GM18868 (cell line): ENCODE measurements around the gene HS6ST3.

Experiments
- ATAC-seq: cut with Tn5 transposase; IDR thresholded peaks from one replicate; pipeline ENCODE4 v1.9.1; 2021; ENCODE audit warnings: mild to moderate bottlenecking, moderate library complexity; ENCODE audit not compliant: unreplicated experiment

HS6ST3 gene

DNA sequence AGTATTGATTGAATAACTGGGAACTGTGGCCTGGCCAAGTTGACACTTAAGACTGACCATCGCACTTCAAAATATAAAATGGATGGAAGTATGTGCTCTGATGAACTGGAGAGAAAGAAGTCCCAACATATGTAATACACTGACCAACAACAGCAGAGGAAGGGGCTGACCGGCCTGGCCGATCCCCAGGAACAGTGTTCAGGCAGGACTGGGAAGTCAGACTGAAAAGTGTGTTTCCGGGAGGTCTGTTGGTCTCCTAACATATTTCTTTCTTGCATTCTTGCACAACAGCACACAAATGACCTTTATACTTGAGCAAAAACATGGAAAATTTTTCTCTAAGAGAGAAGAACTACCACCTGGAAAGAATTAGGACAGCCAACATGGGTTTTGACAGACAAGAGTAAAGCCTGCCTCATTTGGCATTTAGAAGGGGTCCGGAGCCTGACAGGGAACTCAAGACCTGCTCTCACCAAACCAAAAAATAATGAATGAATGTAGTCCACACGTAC, 606.5 kb downstream of the HS6ST3 start:
- ATAC-seq: no peak

DNA sequence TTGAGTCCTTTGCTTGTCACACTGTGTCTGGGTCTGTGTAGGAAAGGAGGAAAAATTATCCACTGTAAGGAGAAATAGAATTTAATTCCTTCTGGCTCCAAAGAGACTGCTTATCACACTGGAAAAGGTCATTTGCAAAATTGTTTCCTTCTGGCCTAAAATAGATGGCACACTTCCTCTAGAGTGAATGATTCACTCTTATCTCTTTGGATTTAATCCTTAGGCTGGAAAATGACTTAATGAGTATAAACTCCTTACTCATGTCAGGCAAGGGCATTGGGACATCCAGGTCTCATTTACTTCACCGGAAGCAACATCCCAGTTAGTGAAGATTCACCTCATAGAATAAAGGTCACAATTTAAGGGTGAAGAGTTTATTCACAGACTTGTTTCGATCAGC, 610.8 kb downstream of the HS6ST3 start:
- no peak for ATAC-seq

DNA sequence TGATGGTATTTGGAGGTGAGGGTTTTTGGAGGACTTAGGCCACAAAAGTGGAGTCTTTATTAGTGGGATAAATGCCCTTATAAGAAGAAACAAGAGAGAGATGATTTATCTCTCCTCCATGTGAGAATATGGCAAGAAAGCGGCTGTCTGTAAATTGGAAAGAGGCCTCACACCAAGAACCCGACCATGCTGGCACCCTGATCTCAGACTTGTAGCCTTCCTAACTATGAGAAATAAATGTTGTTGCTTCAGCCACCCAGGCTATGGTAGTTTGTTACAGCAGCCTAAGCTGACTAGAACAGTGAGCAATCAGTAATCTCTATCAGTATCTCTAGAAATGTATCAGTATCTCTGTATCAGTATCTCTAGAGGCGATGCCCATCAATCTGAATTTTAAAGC, 617.2 kb downstream of the HS6ST3 start:
- ATAC-seq: no peak

DNA sequence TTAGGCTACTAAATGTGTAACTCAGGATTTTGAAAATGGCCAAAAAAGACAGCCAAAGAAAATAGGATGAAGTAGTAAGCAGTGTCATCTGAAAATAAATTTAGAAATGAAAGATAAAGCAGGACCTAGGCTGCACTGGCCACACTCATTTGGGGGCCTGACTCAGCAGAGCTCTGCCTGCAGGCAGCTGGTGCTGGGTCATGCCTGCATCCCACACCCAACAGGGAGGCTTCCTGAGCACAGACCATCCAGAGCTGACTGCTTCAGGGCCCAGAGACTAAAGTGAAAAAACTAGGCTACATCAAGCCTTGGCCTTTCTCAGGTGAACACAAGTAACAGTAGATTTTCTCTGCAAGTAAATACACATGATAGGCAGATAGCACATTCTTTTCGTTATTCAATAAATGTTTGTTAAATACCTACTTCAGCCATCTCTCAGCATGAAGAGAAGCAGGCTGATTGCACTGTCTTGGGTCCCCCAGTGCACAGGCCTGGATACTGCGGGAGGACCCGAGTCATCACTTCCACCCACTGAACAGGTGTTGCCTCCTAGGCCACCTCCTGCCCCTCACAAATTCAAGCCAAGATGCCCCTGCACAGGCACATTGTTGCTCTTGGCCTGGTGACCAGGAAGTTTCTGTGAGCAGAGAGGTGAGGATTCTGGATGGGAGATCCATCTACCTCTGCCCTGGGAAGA, 620.4 kb downstream of the HS6ST3 start:
- no peak for ATAC-seq

DNA sequence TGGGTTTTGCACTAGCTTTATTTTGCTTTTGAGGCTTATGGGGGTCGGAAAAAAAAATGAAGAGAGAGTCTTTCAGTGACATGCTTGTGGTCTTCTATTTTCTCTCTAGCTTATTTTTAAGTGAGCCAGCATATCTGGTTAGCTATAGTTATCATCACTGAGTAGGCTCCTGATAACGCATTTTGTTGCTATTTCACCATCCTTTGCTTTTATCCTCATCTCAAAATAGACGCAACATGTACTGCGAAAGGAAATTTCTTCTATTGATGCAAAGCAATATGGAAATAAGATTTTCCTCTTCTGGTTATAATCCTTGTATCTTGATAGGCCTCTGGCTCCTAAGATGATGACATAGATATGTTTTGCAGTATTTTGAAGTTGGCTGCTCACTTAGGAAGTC, 630.5 kb downstream of the HS6ST3 start:
- ATAC-seq: no peak

DNA sequence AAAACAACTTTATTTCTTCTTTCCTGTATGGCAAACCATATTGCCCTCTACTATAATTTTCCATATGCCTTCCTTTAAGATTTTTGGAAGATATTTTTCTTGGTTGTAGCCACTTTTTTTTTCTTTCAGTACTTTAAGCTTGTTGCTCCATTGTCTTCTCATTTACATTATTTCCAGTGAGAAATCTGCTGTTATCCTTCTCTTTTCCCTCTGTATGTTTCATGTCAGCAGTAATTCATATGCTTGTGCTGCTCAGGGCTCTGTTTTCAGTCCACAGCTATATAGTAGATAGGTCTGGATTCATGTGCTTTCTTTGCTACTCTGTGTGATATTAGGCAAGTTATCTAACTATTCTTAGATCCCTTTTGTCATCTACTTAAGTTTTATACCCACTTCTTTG, 636.7 kb downstream of the HS6ST3 start:
- no peak for ATAC-seq

DNA sequence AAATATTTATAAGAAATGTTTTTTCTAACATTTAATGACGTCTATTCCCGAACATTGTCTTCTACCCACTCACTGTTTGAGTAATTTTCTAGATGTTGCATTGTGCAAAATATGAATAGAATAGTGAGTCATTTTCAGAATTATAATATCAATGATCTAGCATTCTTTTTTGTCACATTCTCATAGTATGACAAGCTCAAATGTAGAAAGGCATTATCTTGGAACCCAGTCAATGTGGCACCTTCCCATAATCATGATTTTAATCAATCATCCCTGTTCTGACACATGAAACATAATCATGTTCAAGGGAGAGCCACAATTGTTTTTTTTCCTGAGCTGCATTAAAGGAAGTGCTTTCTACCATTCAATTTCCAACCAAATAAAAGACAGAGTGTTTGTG, 638.6 kb downstream of the HS6ST3 start:
- ATAC-seq: no peak

DNA sequence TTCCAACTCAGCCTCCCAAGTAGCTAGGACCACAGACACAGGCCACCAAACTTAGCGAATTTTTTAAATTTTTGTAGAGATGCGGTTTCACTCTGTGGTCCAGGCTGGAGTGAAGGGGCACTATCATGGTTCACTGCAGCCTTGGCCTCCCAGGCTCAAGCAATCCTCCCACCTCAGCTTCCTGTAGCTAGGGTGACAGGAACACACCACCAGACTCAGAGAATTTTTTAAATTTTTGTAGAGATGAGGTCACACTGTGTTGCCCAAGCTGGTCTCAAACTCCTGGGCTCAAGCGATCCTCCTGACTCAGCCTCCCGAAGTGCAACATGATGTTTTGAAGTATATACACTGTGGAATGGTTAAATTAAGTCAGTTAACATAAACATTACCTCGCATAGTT, 640.8 kb downstream of the HS6ST3 start:
- no peak for ATAC-seq

DNA sequence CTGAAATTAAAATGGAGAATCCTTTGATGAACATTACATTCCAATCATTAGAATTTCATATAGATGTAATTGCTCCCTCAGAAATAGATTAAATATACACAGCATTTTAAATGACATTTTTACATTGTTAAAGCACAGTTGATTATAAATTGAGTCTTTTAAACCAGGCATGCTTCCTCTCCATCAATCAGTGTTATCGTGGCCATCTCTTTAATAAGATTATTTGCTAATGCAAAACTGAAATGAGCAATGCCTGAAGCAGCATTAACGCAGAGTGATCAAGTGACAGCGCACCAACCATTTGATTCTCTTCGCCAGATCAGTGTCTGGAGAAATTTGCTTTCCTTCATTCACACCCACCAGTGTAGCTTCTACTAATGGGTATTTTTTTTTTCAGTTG, 644.6 kb downstream of the HS6ST3 start:
- no peak for ATAC-seq

DNA sequence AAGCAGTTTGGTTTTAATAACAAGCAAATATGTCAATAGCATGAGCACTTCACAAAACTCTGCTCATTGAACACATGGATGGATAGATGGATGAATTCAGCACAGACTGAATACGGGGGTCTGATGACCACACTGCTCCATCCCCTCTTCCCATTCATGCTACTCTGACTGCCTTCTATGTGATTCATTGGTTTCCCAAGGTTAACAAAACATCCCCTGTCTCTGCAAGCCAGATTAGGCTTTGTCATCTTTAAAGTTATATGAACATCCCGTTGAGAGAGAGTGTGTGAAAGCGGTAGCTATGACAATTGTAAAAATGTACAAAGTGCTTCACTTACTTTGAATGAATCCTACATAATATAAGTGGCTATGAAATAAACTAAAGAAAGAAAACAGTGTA, 651.9 kb downstream of the HS6ST3 start:
- ATAC-seq: no peak

DNA sequence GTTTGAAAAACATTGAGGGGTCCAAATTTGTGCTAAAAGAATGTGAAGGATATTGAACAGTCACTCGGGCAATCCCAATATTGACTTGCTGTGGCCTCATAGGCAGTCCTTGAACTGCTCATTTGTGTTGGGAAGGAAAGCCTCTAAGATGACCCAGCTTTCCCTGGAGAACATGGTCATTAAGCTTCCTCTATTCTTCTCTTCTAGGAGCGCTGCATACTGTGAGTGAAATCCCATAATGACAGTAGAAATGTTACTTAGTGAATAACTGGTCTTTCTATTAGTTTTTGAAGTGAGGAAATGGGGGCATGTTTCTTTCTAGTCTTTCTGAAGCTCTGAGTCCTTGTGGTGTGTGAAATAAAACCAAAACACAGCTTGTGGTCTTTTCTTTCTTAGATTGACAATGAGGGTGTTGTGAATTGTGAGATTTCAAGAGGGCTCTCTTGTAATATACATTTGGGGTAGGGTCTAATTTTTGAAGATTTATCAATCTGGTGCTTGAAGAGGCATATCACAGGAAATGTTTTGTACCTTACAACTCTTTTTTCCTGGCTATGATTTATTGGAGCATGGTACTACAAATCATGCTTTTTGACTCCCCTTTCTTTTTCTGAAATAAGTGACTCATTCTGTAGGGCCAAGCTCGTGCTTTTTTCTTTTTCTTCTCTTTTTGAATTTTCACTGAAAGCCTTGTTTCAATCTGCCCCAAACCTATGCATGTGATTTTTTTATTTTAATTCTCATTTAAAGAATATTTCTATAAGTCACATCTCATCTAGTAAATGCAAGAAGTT, 653.6 kb downstream of the HS6ST3 start:
- ATAC-seq: no peak

DNA sequence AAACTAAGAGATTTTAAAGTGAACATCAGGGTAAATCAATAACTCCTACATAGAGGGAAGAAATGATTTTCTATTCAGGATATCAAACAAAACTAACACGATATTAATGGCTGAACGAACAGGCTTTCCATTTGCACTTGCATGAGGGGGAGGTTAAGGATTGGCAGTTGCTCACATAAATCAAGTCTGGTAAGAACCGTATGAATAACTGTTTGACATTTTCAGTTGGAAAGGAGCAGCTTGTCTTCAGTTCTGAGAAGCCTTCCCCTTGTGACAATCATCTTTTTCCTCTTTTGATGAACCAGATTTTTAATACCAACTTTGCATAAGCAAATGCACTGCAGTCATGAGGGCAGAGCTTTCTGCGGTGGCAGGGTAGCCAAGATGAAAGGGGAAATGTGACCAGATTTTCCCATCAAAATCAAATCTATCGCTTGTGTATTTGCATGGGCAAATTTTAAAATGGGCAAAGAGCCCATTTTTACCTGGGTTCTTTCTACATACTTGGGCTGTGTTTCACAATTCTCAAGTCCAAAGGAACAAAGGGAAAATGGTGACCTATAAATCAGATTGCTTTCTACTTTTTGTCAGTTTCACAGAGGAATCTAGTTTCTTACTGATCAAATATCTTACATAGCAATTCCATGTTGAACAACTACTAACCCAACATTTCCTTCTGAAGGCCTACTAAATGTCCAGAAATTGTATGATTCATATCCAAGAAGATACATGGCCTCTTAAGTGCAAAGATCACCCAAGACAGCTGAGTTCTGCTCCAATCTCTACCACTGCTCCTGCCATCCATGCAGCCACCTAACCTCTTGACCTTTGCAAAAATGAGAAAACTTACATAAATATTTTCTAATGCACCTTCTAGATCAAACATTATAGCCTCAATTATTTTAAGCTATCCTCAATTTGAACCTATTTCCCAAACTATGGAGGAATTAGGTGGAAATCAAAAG, 654.7 kb downstream of the HS6ST3 start:
- no peak for ATAC-seq

DNA sequence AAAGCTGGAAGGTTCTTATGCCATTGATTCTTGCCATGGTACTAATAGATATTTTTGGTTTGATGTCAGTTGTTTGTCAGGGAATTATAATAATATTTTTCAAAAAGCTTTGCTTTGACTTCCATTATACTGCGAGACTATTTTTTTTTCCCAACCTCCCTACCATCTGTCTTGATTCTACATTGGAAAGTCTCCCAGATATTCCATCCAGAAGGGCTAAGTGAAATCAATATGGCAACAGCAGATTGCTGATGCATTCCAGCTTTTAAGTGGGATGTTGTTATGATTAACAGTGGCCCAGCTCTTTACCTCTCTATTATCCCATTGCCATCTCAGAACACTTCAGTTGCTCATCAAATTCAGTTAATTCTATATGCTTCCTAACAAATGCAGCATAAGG, 657.0 kb downstream of the HS6ST3 start:
- ATAC-seq: no peak

DNA sequence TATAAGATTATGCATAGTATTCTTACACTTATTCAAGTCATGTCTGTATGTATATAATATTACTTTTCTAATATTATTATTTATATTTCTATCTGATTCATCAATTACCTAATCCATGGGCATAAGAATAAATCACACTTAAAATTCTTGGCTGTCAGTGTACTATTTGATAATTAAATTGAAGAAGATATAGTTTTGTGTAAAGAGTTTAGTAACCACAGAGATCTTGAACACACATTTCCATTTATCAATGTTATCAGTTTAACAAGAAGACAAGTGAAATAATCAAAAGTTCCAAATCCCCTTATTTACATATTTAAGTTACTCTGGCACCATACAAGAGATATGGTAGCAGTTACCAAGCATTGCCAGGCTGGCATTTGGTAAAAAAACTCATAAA, 659.9 kb downstream of the HS6ST3 start:
- ATAC-seq: no peak

DNA sequence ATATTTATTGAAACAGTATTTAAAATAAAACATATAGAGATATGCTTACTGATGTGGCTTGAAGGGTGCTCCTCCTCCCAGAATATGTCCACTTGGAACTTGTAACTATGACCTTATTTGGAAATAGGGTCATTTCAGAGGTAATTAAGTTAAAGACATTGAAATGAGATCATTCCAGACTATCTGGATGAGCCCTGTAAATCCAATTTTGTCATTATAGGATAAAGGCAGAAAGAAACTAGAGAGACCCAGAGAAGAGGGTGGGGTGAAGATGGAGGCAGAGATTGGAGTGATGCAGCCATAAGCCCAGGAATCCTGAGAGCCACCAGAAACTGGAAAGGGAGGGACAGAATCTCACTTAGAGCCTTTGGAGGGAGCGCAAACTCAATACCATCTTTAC, 661.2 kb downstream of the HS6ST3 start:
- ATAC-seq: no peak

DNA sequence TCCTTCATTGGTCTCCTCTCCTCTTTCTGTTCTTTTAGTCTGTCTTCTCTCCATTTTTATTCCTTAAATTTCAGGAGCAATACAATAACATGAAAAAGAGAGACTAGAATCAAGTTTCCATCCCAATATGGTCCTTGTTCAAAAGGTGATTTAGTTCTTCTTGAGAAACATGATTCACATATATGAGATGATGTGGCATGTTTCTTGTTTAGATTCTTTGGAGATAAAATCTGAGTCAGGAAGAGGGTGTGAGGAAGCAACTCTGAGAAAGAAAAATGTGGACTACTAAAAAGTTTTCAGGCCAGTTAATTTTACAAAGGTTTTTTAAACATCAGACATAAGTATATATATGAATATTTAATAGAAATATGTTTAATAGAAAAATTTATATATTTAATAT, 673.0 kb downstream of the HS6ST3 start:
- no peak for ATAC-seq

DNA sequence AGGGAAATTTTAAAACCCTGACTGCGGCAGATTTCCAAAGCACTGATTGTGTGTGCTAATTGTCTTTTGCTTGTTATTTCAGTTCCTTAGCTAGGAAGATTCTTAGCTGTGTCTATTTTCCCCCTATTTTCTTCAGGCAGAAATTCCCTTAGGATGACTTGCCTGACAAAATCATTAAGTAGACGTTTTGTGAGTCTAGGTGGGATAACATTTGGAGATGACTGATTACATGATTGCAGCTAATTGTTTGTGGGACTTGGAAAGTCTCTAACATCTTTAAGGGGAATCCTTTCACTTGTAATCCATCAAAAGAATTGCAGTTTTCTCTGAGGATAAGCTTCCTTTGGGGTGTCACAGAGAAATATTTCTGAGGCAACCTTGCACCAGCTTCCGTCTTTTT, 676.4 kb downstream of the HS6ST3 start:
- ATAC-seq: no peak

DNA sequence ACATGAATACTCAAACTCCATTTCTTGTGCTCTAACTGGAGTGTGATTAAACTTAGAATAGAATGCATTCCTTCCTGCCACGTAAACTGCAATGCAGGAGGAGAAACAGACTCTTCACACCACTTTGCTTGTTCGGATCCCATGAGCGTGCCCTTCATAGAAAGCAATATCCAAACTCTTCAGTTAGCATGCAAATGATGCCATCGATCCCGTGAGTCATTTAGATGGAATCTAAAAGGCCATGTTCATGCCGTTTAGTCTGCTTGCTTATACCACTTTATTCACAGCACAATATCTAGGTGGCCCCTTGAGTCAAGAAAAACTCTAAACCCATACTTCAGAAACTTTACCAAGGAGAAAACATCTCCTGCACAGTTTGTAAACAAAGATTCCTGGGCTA, 678.6 kb downstream of the HS6ST3 start:
- no peak for ATAC-seq

DNA sequence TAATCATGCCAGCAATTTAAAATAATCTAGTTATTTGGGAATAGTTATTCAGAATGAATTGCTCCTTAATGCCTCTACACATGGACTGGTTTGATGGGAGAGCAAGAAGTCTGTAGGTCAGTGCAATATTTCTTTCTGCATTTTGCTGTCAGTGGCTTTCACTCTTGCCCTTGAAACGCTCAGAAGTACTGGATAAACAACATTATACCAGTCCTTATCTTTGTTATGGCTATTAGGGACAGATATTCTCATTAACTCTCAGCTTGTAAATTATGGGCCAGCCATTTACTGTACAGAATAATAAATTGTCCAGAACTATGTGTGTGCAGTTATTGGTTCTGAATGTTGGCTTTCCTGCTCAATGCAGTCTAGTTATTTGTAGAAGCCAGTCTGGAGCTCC, 680.0 kb downstream of the HS6ST3 start:
- ATAC-seq: no peak

DNA sequence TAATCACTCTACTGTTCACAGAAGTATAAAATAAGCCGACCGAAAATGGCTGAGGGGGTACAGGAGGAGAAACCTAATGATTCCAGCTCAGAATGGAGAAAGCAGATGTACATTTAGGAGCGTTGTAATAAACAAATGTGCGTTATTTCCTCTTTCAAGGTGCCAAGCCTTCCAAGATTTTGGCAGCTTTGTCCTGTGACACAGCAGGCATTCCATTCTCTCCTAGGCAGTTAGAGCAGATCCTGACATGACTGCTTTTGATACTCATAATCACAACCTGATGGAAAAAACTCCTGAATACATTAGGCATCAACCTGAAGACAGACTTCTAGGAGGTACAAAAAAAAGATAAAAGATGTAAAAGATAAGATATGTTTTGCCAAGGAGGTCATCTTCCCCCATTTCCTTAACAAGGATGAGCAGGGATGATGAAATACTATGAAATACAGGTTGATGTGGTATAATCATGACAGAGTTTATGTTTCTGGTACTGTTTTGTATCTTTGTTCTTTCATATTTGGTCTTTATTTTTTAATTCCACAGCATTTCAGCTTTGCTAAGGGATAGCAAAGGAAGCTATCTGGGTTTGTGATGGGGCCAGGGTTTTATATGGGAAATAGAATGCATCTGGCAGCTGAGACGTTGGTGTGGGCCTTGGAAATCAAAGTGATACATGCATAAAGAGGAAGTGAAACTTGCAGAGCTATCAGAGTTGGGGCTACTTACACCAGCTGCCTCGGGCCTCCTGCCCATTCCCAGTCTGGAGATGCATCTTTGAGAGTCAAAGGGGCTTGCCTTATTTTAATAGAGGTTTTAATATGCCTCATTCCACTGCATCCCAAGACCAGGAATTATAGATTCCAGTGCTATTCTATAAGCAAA, 681.8 kb downstream of the HS6ST3 start:
- ATAC-seq: peak; percentile 98
